Smooth muscle cell (in vitro differentiated cells): ENCODE measurements around the gene MYO7B. TPM values are rescaled to one million over a fixed set of nuclear protein-coding genes. Genes with fewer than 3 reads are reported as not detected.
"Not testable (repeated sequence)": the region's sequence is repeated elsewhere in the genome, so short reads cannot be mapped to it uniquely, and the experiment has no call there.

Experiments
- DNase-seq: peaks from one replicate; lab custom pipeline; 2025; ENCODE audit not compliant: unreplicated experiment; lab: John Stamatoyannopoulos, UW
- H2AFZ ChIP-seq: fragments of 200-600 bp; sonication (generic); 2 replicates; pipeline ENCODE4 v1.6.0; 2016; ENCODE audit warnings: antibody characterized with exemption, low read depth, mild to moderate bottlenecking
- H3F3A ChIP-seq: fragments of 200-600 bp; sonication (generic); 2 replicates; pipeline ENCODE4 v1.6.0; 2017; ENCODE audit warnings: antibody characterized with exemption, low read depth
- H3K27ac ChIP-seq: fragments of 200-600 bp; sonication (generic); 2 replicates; pipeline ENCODE4 v1.5.1; 2016; ENCODE audit warnings: low read depth, mild to moderate bottlenecking
- H3K27me3 ChIP-seq: fragments of 200-600 bp; sonication (generic); 2 replicates; pipeline ENCODE4 v1.6.1; 2016; ENCODE audit warnings: low read depth, mild to moderate bottlenecking
- H3K36me3 ChIP-seq: fragments of 200-600 bp; sonication (generic); 2 replicates; pipeline ENCODE4 v1.5.1; 2016; ENCODE audit warnings: low read depth
- H3K4me1 ChIP-seq: fragments of 200-600 bp; sonication (generic); 2 replicates; pipeline ENCODE4 v1.5.1; 2016; ENCODE audit warnings: low read depth
- H3K4me2 ChIP-seq: fragments of 200-600 bp; sonication (generic); 2 replicates; pipeline ENCODE4 v1.6.0; 2016; ENCODE audit warnings: mild to moderate bottlenecking
- H3K4me3 ChIP-seq: fragments of 200-600 bp; sonication (generic); 2 replicates; pipeline ENCODE4 v1.5.1; 2016; ENCODE audit warnings: mild to moderate bottlenecking
- H3K79me2 ChIP-seq: fragments of 200-600 bp; sonication (generic); 2 replicates; pipeline ENCODE4 v1.6.0; 2016; ENCODE audit warnings: low read depth, mild to moderate bottlenecking
- H3K9ac ChIP-seq: fragments of 200-600 bp; sonication (generic); 2 replicates; pipeline ENCODE4 v1.6.0; 2016; ENCODE audit warnings: low read depth
- H3K9me3 ChIP-seq: fragments of 200-600 bp; sonication (generic); replicated peaks from 2 replicates; pipeline ENCODE4 v1.5.1; 2016; ENCODE audit warnings: low read depth
- H4K20me1 ChIP-seq: fragments of 200-600 bp; sonication (generic); 2 replicates; pipeline ENCODE4 v1.6.0; 2016; ENCODE audit warnings: low read depth
- CTCF ChIP-seq: fragments of 200-600 bp; sonication (generic); IDR thresholded peaks from 2 replicates; pipeline ENCODE4 v1.5.1; 2017; ENCODE audit warnings: borderline replicate concordance, mild to moderate bottlenecking, antibody characterized with exemption; ENCODE audit not compliant: insufficient read depth, poor library complexity, severe bottlenecking
- WGBS: methylation state at CpG from one replicate; pipeline ENCODE4 v1.1.7; 2016; ENCODE audit warnings: low lambda C conversion rate; 5-methylcytosine and 5-hydroxymethylcytosine counted together
- polyA plus RNA-seq: library from polyadenylated mRNA; unstranded; fragments of >200 nt; fragmentation: Nextera tagmentation; extraction: Ambion mirVana; gene quantifications from 2 replicates; pipeline ENCODE4 v1.2.1, GENCODE V29; 2016
- total RNA-seq: library from RNA; depleted of rRNA; stranded (reverse); fragments of >200 nt; gene quantifications from 2 replicates; pipeline ENCODE4 v1.2.3, GENCODE V29; 2014

MYO7B gene
- total and polyA plus RNA-seq, 2 experiments from 2014 or later = 0.09 to 0.35 TPM

- no peak for DNase-seq
- no peaks in the 10 kb centered on the region for H3K36me3 ChIP-seq
- no peak overlapping the region for H3K9ac ChIP-seq
- no peaks in the 10 kb centered on the region for H3K79me2 ChIP-seq
- H3K4me1 ChIP-seq = no peaks in the 10 kb centered on the region
- H3K9me3 ChIP-seq = no peaks in the 10 kb centered on the region
- H2AFZ ChIP-seq = no peak overlapping the region
- no peak overlapping the region for H3K4me2 ChIP-seq
- no peaks in the 10 kb centered on the region for H4K20me1 ChIP-seq
- H3K27me3 ChIP-seq = no peaks in the 10 kb centered on the region
- no peak for TF ChIP-seq CTCF
- WGBS = 83% methylated on average over 7 of the region's 7 CpGs
- H3K4me3 ChIP-seq = no peak overlapping the region
- H3F3A ChIP-seq = no peaks in the 10 kb centered on the region
- no peak overlapping the region for H3K27ac ChIP-seq
Measured at GRCh38 chr2:127541809-127542208, 6.3 kb downstream of the MYO7B start.

- TF ChIP-seq CTCF = no peak
- Histone ChIP-seq H3F3A (no peaks in the 10 kb centered on the region), H3K79me2 (no peaks in the 10 kb centered on the region), H2AFZ (no peak overlapping the region), H4K20me1 (no peaks in the 10 kb centered on the region), H3K4me1 (no peaks in the 10 kb centered on the region), H3K4me2 (no peak overlapping the region), H3K27ac (no peak overlapping the region), H3K27me3 (no peaks in the 10 kb centered on the region), H3K36me3 (no peaks in the 10 kb centered on the region), H3K4me3 (no peak overlapping the region), H3K9ac (no peak overlapping the region), H3K9me3 (no peaks in the 10 kb centered on the region)
- no peak for DNase-seq
- WGBS = 90% methylated on average over 3 of the region's 3 CpGs
Measured at GRCh38 chr2:127542231-127542630, 6.7 kb downstream of the MYO7B start.

GRCh38 chr2:127543013-127543501 is 7.6 kb downstream of the MYO7B start:
- H3K4me2 ChIP-seq = peak overlapping the region; percentile 31
- not testable (repeated sequence) for H3K27me3 ChIP-seq, DNase-seq, H3K4me1 ChIP-seq, H3K79me2 ChIP-seq, H3K9me3 ChIP-seq, H3K4me3 ChIP-seq, H3K36me3 ChIP-seq, H3K27ac ChIP-seq, H3F3A ChIP-seq, H4K20me1 ChIP-seq, H3K9ac ChIP-seq
- H2AFZ ChIP-seq = peak overlapping the region; percentile 58
- WGBS = 17% methylated on average over 8 of the region's 8 CpGs

GRCh38 chr2:127545189-127545588 is 9.7 kb downstream of the MYO7B start:
- Histone ChIP-seq H4K20me1 (no peaks in the 10 kb centered on the region), H3K4me3 (no peak overlapping the region), H3K27ac (no peak overlapping the region), H3K9ac (no peak overlapping the region), H3K4me2 (no peak overlapping the region), H3K4me1 (no peaks in the 10 kb centered on the region), H3K79me2 (no peaks in the 10 kb centered on the region), H3F3A (no peaks in the 10 kb centered on the region), H3K27me3 (peaks cover 21% of the 10 kb centered on the region), H3K9me3 (no peaks in the 10 kb centered on the region), H3K36me3 (no peaks in the 10 kb centered on the region), H2AFZ (no peak overlapping the region)
- 64% methylated on average over 6 of the region's 6 CpGs for WGBS
- DNase-seq = no peak
- TF ChIP-seq CTCF = no peak
